KBM-7 (cell line): ENCODE results near the gene CD63.

Source experiments
- DNase-seq: peaks from one replicate; pipeline ENCODE4 v3.0.0-alpha.2; 2015
- in situ Hi-C: fragments of 300-500 bp; cut with MboI; formaldehyde crosslinking; loops from 2 replicates; pipeline ENCODE4 v1.14.3; 2020; ENCODE audit warnings: low sequenced_read_pairs, low pct_unique_long_range_greater_than_20kb, mixed read lengths

The CD63 gene

GRCh38 chr12:55696796-55697462 lies 31.9 kb downstream of the CD63 start:
- no peak for DNase-seq
- in situ Hi-C loops = no loop called here

- in situ Hi-C loops = no loop called here
- no peak for DNase-seq
These were observed 32.7 kb downstream of the CD63 start for GRCh38 chr12:55696141-55696540.

- DNase-seq = no peak
- in situ Hi-C loops = no loop called here
These were observed 33.5 kb downstream of the CD63 start for GRCh38 chr12:55695349-55695748.

- no peak for DNase-seq
- in situ Hi-C loops = no loop called here
These were observed 34.2 kb downstream of the CD63 start for GRCh38 chr12:55694651-55695050.

GRCh38 chr12:55694188-55694515 lies 34.7 kb downstream of the CD63 start:
- in situ Hi-C loops = no loop called here
- DNase-seq = no peak

GRCh38 chr12:55693323-55694187 lies 35.3 kb downstream of the CD63 start:
- in situ Hi-C loops = no loop called here
- no peak for DNase-seq

- DNase-seq = no peak
- in situ Hi-C loops = no loop called here
These were observed 36.0 kb downstream of the CD63 start for GRCh38 chr12:55692631-55693322.

GRCh38 chr12:55688716-55689655 lies 39.8 kb downstream of the CD63 start:
- DNase-seq = no peak
- in situ Hi-C loops = no loop called here

GRCh38 chr12:55687746-55688145 lies 41.1 kb downstream of the CD63 start:
- DNase-seq = no peak
- in situ Hi-C loops = no loop called here

GRCh38 chr12:55686366-55687010 lies 42.3 kb downstream of the CD63 start:
- in situ Hi-C loops = no loop called here
- no peak for DNase-seq

- in situ Hi-C loops = no loop called here
- no peak for DNase-seq
These were observed 43.1 kb downstream of the CD63 start for GRCh38 chr12:55685671-55686070.

- no peak for DNase-seq
- in situ Hi-C loops = no loop called here
These were observed 43.9 kb downstream of the CD63 start for GRCh38 chr12:55684761-55685370.

GRCh38 chr12:55683676-55684075 lies 45.1 kb downstream of the CD63 start:
- in situ Hi-C loops = no loop called here
- no peak for DNase-seq

- in situ Hi-C loops = no loop called here
- DNase-seq = peak; percentile 36
These were observed 46.6 kb downstream of the CD63 start for GRCh38 chr12:55682087-55682796.

GRCh38 chr12:55681142-55682077 lies 47.4 kb downstream of the CD63 start:
- DNase-seq = peak; percentile 84
- in situ Hi-C loops = no loop called here

- in situ Hi-C loops = no loop called here
- no peak for DNase-seq
These were observed 49.1 kb downstream of the CD63 start for GRCh38 chr12:55679691-55680090.

- in situ Hi-C loops = no loop called here
- no peak for DNase-seq
These were observed 52.1 kb downstream of the CD63 start for GRCh38 chr12:55676707-55677106.
